HG03558 (cell line): Measurements from ENCODE around the gene VSX1.

Experiments
- ATAC-seq: cut with Tn5 transposase; IDR thresholded peaks from one replicate; pipeline ENCODE4 v1.9.1; 2021; ENCODE audit warnings: moderate number of reproducible peaks; ENCODE audit not compliant: unreplicated experiment; ENCODE audit errors: extremely low read depth

VSX1 gene

DNA sequence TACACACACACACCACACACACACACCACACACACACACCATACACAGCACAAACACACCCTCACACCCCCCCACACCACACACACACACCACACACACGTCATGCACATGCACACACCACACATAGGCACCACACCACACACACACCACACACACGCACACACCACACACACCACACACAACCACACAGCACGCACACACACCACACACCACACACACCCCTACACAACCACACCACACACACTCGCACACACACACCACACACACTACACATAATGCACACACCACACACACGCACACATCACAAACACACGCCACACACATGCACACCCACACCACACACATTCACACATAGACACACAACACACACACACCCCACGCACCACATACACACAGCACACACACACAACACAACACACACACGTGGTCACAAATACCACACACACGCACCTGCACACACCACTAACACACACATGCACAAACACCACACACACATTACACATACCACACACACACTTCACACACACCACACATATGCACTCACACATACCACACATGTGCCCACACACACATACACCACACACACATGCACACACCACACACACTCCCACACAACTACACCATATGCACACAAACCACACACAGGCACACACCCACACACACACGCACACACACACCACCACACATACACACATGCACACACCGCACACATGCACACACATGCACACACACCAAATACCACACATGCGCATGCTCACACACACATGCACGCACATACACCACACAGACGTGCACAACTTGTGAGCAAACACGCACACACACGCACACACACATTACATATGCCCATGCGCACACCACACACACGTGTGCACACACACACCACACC lies 14.6 kb downstream of the VSX1 start:
- ATAC-seq: no peak

- ATAC-seq: no peak
These were observed 15.6 kb downstream of the VSX1 start for GRCh38 chr20:25066386-25066785.

DNA sequence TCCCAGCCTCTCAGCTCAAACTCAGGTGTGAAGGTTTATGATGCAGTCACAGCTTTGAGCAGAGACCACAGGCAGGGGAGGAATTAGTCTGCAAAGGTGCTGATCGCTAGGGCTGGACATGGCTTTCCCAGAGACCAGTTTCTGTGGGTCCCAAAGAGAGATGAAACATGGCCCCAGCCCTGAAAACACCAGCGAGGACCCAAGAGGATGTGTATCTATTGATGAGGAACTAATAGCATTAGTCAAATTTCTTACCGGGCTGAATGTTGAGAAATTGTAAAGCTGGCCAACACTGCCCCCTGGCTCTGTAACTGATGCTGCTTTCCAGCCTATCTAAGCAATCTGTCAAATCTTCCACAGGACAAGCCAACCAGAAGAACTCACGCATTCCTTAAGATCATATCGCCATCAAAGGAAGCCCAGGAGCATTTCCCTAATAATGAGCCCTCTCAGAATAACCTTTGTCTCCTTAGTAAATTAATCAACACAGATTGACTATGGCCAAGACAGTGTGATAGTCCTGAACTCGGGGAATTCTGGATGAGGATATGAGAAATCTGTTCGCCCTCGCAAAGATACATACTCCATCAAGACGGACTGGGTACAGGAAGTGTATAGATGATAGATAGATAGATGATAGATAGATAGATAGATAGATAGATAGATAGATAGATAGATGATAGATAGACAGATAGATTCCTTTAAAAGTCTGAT lies 16.2 kb downstream of the VSX1 start:
- no peak for ATAC-seq

DNA sequence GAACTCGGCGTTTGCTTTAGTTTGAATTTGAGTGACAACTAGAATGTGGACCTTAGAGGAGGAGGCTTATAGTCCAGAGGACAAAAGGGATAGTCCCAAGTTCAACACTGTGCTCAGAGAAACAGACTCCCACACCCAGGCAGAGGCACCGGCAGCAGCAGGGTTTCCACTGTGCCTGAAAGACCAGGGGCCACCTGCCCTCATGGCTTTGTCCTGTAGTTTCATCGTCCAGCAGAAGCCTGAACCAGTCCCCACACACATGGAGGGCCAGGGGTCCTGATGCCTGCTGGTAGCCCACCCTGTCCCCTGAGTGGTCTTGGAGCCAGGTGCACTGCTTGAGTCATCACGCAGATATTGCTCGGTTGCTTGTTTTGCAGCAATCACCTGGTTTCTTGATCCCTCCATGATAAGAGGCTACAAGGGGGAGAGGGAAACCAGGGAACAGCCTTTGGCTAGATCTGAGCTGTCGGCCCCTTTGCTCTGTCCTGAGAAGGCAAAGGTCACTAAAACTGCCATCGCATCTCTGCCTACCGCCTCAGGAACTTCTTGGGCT lies 16.8 kb downstream of the VSX1 start:
- ATAC-seq: no peak

DNA sequence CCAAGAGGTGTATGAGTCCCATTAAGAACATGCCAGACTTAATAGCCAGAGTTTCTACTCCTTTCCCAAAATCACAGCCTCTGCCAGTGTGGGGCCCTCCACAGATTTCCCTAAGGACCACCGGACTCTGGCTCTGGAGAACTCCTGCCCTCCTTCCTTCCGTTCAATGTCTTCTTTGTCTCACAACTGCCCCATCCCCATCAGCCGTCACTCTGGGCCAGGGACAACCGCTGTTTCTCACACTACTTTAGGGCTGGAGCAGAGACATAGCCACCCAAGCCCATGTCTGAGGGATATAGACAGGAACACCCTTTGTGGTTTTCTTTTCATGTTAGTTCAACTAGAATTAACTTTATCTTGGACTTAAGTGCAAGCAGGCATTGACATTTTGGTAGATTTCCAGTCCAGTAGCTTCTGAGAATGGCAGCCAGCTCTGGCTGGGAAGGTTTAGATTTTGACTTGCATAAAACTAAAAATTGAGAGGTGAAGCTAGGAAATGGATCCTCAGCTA lies 17.3 kb downstream of the VSX1 start:
- ATAC-seq: no peak

DNA sequence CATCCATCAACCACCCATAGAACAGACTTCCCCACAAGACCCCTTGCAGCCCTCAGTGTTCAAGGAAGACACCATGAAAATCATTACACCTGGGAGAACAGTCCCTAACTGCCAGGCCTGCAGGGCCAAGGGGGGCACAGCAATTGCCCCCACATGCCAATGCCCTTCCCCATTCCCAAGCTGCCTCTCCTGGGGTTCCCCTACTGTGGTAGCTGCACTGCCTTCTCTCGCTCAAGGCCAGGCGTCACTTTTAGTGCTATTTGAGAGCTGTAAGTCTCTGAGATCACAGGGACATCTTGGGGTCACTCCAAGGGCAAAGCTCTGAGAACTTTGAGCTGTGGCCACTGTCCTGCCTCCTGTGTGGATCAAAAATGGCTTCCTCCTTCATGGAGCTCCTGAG lies 18.0 kb downstream of the VSX1 start:
- no peak for ATAC-seq

- ATAC-seq: no peak
These were observed 18.4 kb downstream of the VSX1 start for GRCh38 chr20:25063546-25063945.

DNA sequence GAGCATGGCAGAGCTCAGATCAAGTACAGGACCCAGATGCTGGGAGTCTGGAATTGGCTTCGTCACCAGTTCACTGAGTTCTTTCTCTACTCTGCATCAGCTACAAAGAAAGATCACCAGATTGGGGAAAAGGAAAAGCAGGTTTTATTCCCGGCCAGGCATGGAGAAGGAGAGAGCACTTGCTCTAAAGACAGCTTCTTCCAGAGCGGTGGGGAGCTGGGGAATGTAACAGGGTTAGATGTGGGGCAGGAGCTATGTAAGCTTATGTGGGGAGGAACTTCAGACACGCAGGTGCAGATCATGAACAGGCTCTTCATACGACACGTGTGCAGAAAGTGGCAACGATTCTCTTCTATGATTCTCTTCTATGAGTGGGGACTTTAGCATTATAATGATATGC lies 19.1 kb downstream of the VSX1 start:
- ATAC-seq: no peak

DNA sequence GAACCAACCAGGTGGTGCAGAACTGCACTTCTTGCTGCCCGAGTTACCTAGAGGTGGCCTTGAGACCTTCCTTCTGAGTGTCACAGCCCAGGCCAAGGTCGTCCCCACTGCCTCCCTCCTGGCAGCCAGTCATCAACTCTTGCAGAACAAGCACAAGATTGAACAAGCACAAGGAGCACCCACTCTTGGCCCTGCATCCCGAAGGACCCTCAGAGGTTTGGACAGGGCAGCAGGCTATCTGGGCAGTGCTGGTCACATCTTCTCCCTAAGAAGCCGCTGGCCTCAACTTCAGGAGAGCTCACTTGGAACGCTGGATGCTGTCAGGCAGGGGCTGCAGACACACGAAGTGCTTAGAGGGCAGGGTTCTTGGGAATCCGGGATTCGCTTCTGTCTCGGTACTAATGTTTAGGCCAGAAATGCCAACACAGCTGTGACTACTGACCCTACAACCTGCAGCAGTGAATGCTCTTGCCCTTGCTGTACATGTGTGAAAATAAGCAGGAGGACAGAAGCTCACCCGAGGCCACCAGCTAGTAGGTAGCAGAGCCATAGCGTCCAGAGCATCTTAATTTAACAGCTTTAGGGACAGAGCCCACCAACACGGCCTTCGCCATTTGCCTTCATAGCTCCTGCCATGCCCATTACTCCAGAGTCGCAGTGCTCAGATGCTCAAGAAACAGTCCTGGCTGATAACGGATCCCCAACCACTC lies 20.0 kb downstream of the VSX1 start:
- ATAC-seq: no peak

GRCh38 chr20:25061103-25061799 lies 20.7 kb downstream of the VSX1 start:
- ATAC-seq: no peak

GRCh38 chr20:25059866-25060465 lies 22.0 kb downstream of the VSX1 start:
- no peak for ATAC-seq

GRCh38 chr20:25058847-25059810 lies 22.8 kb downstream of the VSX1 start:
- no peak for ATAC-seq

- ATAC-seq: peak; percentile 33
These were observed 23.7 kb downstream of the VSX1 start, which contains the start of gene ACSS1 for GRCh38 chr20:25058051-25058846. ACSS1 (minus strand) TSS chr20:25058139; CDS start chr20:25058102, 37 bp downstream.

DNA sequence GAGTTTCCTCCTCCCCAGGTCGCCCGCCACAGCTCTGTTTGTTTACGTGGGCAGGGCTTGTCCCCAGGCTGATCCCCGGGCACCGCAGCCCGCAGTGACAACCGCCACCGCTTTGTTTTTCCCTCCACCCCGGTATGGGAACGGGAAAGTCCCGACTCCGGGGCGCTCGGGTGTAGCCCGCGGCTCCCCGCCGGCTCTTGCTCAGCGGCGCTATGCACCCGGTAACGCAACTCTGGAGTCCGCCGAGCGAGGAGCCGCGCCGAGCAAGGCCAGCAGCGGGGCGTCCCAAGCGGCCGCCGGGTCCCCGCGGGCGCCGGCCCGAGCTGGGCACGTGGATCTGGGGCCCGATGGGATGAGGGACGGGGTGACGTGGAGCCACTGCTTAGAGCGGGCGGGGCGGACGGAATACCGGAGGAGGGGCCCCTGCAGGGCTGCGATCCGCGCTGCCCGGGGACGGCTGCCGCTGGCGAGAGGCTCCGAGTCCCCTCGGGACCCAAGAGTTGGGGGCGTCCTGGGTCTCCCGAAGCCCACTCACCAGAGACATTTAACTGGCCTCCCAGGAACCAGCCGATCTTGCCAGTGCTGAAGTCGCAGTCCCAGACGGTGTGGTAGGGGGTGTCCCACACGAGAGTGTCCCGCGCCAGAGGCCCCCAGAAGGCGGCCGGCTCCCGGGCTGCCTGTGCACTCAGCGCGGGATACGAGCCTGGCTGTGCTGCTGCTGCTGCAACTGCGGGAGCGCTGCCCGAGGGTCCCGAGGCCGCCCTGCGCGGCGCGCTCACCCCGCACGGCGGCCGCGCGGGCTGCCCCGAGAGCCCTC lies 24.5 kb downstream of the VSX1 start:
- peak; percentile 9 for ATAC-seq

DNA sequence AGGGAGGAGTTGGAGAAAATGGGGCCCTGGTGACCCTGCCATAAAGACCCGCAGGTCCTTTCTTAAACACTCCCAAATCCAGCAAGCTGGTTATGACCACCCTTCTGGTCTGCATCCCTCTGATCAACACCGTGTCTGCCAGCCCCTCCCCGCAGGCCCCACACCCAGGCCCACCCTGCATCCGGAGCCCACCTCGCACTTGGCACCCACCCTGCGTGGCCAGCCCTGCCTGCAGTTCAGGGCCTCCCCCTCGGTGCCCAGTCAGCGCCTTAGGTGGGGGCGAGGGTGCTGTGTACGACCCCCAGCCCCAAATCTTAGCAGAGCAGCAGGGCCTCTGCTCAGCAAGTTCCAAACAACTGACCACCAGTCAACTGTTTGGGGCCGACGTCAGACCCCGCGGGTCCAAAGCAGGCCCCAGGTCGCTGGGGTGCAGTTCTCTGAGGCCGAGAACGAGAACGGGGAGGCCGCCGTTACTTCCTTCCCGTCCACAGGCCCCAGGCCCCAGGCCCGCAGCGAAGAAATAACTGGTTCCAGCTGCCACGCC lies 25.2 kb downstream of the VSX1 start:
- ATAC-seq: no peak

DNA sequence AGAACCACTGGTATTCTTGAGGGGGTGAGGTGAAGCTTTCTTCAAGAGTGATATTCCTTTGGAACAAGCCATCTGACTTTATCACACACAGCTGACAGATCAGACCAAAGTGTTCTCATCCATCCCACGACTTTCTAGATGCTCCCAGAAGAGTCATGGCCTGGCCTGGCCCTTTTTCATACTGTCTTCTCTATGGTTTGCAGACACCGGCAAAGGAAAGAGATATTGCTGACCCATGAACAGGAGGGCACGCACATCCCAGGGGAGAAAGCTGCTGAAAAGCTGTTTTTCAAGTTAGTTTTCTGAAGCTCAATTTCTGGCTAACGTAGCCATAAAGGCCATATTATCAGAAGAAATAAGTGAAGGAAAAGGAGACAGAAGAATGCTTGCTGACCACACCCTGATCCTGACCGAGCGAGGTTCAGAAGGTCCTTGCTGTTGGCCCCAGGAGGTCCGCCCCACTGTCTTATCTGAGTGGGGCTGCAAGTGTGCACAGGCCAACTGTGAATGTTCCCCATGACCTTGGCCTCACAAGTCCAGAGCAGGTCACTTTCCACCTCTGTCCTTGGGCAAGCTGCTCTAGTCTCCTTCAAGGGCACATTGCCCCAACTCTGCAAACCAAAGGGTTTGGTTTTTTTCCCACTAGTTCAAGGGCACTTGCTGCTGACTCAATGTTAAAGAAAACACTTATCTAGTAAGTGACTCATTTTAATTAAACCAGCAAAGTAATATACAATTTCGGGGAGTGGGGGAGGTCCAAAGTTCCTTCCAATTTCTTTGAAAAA lies 26.0 kb downstream of the VSX1 start:
- ATAC-seq: no peak
